ENCODE data around the gene MRI1.

DNA sequence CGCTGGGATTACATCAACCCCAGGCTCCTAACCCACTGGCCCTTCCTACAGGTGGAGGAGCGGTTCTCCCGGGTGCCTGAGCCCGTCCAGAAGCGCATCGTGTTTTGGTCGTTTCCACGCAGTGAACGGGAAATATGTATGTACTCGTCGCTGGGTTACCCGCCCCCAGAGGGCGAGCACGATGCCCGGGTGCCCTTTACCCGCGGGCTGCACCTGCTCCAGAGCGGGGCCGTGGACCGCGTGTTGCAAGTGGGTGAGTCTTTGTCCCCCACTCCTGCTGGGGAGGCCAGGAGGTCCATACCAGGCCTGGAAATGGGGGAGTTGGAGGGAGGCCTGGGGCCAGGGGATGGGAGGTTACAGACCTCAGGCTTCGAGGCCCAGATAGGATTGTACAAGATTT is 35.3 kb downstream of the MRI1 start:
- TF ChIP-seq CTCF (IDR thresholded peaks at IDR 0.05) (no peak), MAZ (IDR thresholded peaks at IDR 0.05; ENCODE audit: borderline replicate concordance, low read depth, low read length) (no peak)

Measured in A549 (cell line).